T-helper 1 cell treated with Interleukin-12 subunit alpha and Interleukin-12 subunit beta and Interleukin-4 antibody, amounts not matched to agents 30 ng/mL and 1 ng/mL, for 36 hours (primary cell): ENCODE measurements around the gene RAET1L. TPM values are rescaled to one million over a fixed set of nuclear protein-coding genes. Genes with fewer than 3 reads are reported as not detected.
"Not testable (repeated sequence)": the region's sequence is repeated elsewhere in the genome, so short reads cannot be mapped to it uniquely, and the experiment has no call there.

Experiments used
- intact Hi-C: fragments of 100-400 bp; cut with micrococcal nuclease; formaldehyde crosslinking; loops from one replicate; pipeline ENCODE4 v1.15.1; 2024
- total RNA-seq: library from RNA; stranded (reverse); gene quantifications from 2 replicates; pipeline ENCODE4 v1.2.3, GENCODE V29; 2022

The RAET1L gene
- total RNA-seq, 1 donor from 2014 or later = not detected

DNA sequence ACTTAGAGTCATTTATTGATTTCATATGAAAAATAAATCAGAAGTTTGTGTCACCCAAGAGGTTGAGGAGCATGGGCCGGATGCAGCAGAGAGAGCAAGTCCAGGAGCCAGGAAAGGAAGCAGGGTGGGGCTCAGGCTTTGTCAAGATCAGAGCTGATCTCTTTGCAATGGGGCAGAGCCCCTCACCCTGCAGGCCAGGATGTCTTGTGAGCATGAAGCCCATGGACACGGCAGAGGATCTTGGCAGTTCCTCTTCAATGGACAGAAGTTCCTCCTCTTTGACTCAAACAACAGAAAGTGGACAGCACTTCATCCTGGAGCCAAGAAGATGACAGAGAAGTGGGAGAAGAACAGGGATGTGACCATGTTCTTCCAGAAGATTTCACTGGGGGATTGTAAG lies 56.4 kb downstream of the RAET1L start:
- intact Hi-C loops = not testable (repeated sequence)

Other genes with a start within 250 kb of the RAET1L start
- 2.8 and 2.9 TPM in 2 replicates for gene LRP11, start 161.2 kb downstream of the RAET1L start, total RNA-seq
- not detected in 2 replicates for gene RAET1E, start 127.4 kb downstream of the RAET1L start, total RNA-seq
- not detected in 2 replicates for gene RAET1G, start 102.4 kb downstream of the RAET1L start, total RNA-seq
- gene ULBP2, start 83.5 kb downstream of the RAET1L start, total RNA-seq = 1.8 and 2.9 TPM in 2 replicates
- 2.0 and 2.2 TPM in 2 replicates for gene ULBP1, start 61.6 kb downstream of the RAET1L start, total RNA-seq
- 0.81 and 0.98 TPM in 2 replicates for gene ULBP3, start 43.6 kb upstream of the RAET1L start, total RNA-seq
- 0.15 TPM in 1 of 2 replicates, not detected in the other for gene PPP1R14C, start 117.5 kb upstream of the RAET1L start, total RNA-seq